Panc1 (cell line): ENCODE measurements around the gene PRKD1. TPM values are rescaled to one million over a fixed set of nuclear protein-coding genes. Genes with fewer than 3 reads are reported as not detected.

Experiments
- ATAC-seq: fragments of 200-7000 bp; cut with Tn5 transposase; 2 replicates; pipeline ENCODE4 v1.9.1; 2020; ENCODE audit warnings: mild to moderate bottlenecking, moderate library complexity
- BruUV-seq: library from RNA; stranded (reverse); fragments of 400-500 nt; replicated peaks from 2 replicates; lab custom pipeline; 2021; lab: Mats Ljungman, UMichigan
- CTCF ChIA-PET: fragments of 300-600 bp; sonication (Branson Sonifier 250); formaldehyde crosslinking; loops from one replicate; lab custom pipeline; 2022; ENCODE audit warnings: antibody characterized with exemption; lab: Charles Lee
- POLR2A ChIA-PET: fragments of 300-600 bp; sonication (Branson Sonifier 250); formaldehyde crosslinking; loops from one replicate; lab custom pipeline; 2022; ENCODE audit warnings: antibody characterized with exemption; lab: Charles Lee
- DNase-seq: peaks from one replicate; pipeline ENCODE4 v3.0.0-alpha.2; 2010; ENCODE audit warnings: low read depth, low spot score
- H3K27ac ChIP-seq: 2 replicates; pipeline ENCODE4 v1.5.1; 2011; ENCODE audit warnings: mild to moderate bottlenecking, low read length, inconsistent platforms
- H3K27me3 ChIP-seq: fragments of 200-500 bp; sonication (Bioruptor generic); 2 replicates; pipeline ENCODE4 v1.6.0; 2014; ENCODE audit warnings: low read length, inconsistent platforms; ENCODE audit not compliant: control insufficient read depth, insufficient read depth
- H3K36me3 ChIP-seq: fragments of 200-500 bp; sonication (Bioruptor generic); 2 replicates; pipeline ENCODE4 v1.5.1; 2014; ENCODE audit warnings: inconsistent platforms, mild to moderate bottlenecking, low read length, moderate library complexity; ENCODE audit not compliant: control insufficient read depth, insufficient read depth
- H3K4me1 ChIP-seq: 2 replicates; pipeline ENCODE4 v1.5.1; 2011; ENCODE audit warnings: inconsistent platforms, mild to moderate bottlenecking, low read length, moderate library complexity; ENCODE audit not compliant: control insufficient read depth, insufficient read depth
- H3K4me3 ChIP-seq, 2 experiments: 2 replicates each; pipeline ENCODE4 v1.5.1; 2011 to 2012; ENCODE audit warnings: low read depth in 2 of 2, low read length in 2 of 2, mild to moderate bottlenecking in 2 of 2, inconsistent platforms in 1 of 2, moderate library complexity in 1 of 2
- H3K9me3 ChIP-seq: fragments of 200-500 bp; sonication (Bioruptor generic); 2 replicates; pipeline ENCODE4 v1.5.1; 2014; ENCODE audit warnings: low read depth, mild to moderate bottlenecking, inconsistent platforms, low read length, moderate library complexity; ENCODE audit not compliant: control insufficient read depth, insufficient read depth
- POLR2AphosphoS5 ChIP-seq: IDR thresholded peaks from 2 replicates; pipeline ENCODE4 v1.6.1; 2012; ENCODE audit warnings: mild to moderate bottlenecking, low read depth, low read length, moderate library complexity
- SIN3A ChIP-seq: IDR thresholded peaks from 2 replicates; pipeline ENCODE4 v1.6.1; 2012; ENCODE audit warnings: low read depth, mild to moderate bottlenecking, low read length, moderate library complexity, borderline replicate concordance; ENCODE audit not compliant: insufficient read depth
- TCF7L2 ChIP-seq: IDR thresholded peaks from 2 replicates; pipeline ENCODE4 v1.6.1; 2011; ENCODE audit warnings: mild to moderate bottlenecking, low read depth, low read length, inconsistent platforms
- in situ Hi-C: cut with HindIII; loops from 2 replicates; pipeline ENCODE4 v1.10.0; 2016; ENCODE audit warnings: low sequenced_read_pairs, low pct_unique_long_range_greater_than_20kb
- intact Hi-C: fragments of 100-400 bp; cut with micrococcal nuclease; formaldehyde crosslinking; loops from one replicate; pipeline ENCODE4 v1.10.0; 2022; ENCODE audit not compliant: unreplicated experiment
- total RNA-seq: library from RNA; stranded (reverse); gene quantifications from one replicate; pipeline ENCODE4 v1.2.1, GENCODE V29; 2021; ENCODE audit not compliant: unreplicated experiment
- TF ChIP-seq, protein P1 (sequence below), 2 experiments: IDR thresholded peaks; 2 replicates each; pipeline ENCODE4 v1.6.1; 2011 to 2012; ENCODE audit warnings: low read depth in 2 of 2, control low read depth in 1 of 2, low read length in 1 of 2, mild to moderate bottlenecking in 1 of 2, moderate library complexity in 1 of 2; ENCODE audit not compliant: insufficient read depth in 1 of 2
- TF ChIP-seq, protein P2 (sequence below): fragments of 450-650 bp; IDR thresholded peaks from 2 replicates; pipeline ENCODE4 v1.5.1; 2017; ENCODE audit warnings: mild to moderate bottlenecking

Gene PRKD1
- total RNA-seq, 1 experiment from 2014 or later, result 8.2 TPM

DNA sequence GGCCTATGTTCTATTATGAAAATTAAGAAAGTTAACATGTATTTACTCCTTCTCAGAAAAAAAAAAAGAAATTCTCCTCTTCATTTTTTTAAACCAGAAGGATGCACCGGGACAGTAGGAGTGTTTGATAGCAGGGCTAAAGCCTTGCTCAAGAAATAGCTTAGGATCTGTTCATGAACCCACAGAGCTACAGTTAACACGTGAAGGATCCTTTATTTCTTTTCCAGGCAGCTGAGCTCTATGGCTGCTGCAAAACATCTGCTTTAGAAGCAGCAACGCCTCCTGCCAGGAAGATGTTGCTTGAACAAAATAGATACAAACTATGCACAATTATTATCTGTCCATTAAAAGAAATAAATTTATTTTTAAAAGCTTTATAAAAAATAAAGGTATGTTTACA is 254.8 kb downstream of the PRKD1 start:
- H3K27me3 ChIP-seq, result no peaks in the 10 kb centered on the region
- no TSS peak for BruUV-seq
- ChIA-PET CTCF (no interaction called here), POLR2A (no interaction called here)
- ATAC-seq, result no peak
- in situ Hi-C loops (no loop called here), intact Hi-C loops (no loop called here)
- H3K36me3 ChIP-seq, result no peaks in the 10 kb centered on the region
- TF ChIP-seq TCF7L2, result no peak
- TF ChIP-seq, protein P1, sequence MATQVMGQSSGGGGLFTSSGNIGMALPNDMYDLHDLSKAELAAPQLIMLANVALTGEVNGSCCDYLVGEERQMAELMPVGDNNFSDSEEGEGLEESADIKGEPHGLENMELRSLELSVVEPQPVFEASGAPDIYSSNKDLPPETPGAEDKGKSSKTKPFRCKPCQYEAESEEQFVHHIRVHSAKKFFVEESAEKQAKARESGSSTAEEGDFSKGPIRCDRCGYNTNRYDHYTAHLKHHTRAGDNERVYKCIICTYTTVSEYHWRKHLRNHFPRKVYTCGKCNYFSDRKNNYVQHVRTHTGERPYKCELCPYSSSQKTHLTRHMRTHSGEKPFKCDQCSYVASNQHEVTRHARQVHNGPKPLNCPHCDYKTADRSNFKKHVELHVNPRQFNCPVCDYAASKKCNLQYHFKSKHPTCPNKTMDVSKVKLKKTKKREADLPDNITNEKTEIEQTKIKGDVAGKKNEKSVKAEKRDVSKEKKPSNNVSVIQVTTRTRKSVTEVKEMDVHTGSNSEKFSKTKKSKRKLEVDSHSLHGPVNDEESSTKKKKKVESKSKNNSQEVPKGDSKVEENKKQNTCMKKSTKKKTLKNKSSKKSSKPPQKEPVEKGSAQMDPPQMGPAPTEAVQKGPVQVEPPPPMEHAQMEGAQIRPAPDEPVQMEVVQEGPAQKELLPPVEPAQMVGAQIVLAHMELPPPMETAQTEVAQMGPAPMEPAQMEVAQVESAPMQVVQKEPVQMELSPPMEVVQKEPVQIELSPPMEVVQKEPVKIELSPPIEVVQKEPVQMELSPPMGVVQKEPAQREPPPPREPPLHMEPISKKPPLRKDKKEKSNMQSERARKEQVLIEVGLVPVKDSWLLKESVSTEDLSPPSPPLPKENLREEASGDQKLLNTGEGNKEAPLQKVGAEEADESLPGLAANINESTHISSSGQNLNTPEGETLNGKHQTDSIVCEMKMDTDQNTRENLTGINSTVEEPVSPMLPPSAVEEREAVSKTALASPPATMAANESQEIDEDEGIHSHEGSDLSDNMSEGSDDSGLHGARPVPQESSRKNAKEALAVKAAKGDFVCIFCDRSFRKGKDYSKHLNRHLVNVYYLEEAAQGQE (IDR thresholded peaks at IDR 0.05; ENCODE audit: insufficient read depth in 1 of 2, low read depth in 2 of 2, low read length in 1 of 2), result no peak
- no peak for TF ChIP-seq SIN3A
- no peak for TF ChIP-seq POLR2AphosphoS5
- TF ChIP-seq, protein P2, sequence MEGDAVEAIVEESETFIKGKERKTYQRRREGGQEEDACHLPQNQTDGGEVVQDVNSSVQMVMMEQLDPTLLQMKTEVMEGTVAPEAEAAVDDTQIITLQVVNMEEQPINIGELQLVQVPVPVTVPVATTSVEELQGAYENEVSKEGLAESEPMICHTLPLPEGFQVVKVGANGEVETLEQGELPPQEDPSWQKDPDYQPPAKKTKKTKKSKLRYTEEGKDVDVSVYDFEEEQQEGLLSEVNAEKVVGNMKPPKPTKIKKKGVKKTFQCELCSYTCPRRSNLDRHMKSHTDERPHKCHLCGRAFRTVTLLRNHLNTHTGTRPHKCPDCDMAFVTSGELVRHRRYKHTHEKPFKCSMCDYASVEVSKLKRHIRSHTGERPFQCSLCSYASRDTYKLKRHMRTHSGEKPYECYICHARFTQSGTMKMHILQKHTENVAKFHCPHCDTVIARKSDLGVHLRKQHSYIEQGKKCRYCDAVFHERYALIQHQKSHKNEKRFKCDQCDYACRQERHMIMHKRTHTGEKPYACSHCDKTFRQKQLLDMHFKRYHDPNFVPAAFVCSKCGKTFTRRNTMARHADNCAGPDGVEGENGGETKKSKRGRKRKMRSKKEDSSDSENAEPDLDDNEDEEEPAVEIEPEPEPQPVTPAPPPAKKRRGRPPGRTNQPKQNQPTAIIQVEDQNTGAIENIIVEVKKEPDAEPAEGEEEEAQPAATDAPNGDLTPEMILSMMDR, result no peak
- no peak for DNase-seq
- no peak overlapping the region for H3K4me3 ChIP-seq
- no peaks in the 10 kb centered on the region for H3K9me3 ChIP-seq
- no peaks in the 10 kb centered on the region for H3K4me1 ChIP-seq
- H3K27ac ChIP-seq, result no peak overlapping the region

DNA sequence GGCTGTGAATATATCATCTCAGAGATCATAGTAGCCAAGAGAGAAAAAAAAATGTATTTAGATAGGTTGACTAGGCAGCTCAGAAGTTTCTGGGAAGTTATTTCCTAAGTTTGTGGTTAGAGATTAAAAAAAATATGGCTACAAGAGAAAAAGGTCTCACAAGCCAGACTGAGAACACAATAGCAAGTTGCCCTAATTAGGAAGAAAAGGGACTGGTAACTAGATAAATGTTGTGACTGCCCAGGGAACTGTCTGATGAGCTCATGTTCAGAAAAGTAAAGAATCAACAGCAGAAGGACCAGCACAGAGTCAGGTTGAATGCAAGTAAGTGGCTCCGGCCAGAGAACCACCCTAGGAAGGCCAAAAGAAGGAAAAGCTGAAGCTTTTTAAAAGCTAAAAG is 256.6 kb downstream of the PRKD1 start:
- DNase-seq (no peak), ATAC-seq (no peak)
- TF ChIP-seq, protein P1 (IDR thresholded peaks at IDR 0.05; ENCODE audit: insufficient read depth in 1 of 2, low read depth in 2 of 2, low read length in 1 of 2), result no peak
- TF ChIP-seq TCF7L2 (no peak), SIN3A (no peak), POLR2AphosphoS5 (no peak)
- TF ChIP-seq, protein P2, result no peak
- H3K4me1 ChIP-seq, result no peaks in the 10 kb centered on the region
- ChIA-PET CTCF (no interaction called here), POLR2A (no interaction called here)
- in situ Hi-C loops, result no loop called here
- intact Hi-C loops, result no loop called here
- BruUV-seq, result no TSS peak
- no peak overlapping the region for H3K27ac ChIP-seq
- H3K27me3 ChIP-seq, result no peaks in the 10 kb centered on the region
- H3K4me3 ChIP-seq, result no peak overlapping the region
- H3K36me3 ChIP-seq, result no peaks in the 10 kb centered on the region
- H3K9me3 ChIP-seq, result no peaks in the 10 kb centered on the region
